HG03108 (cell line): ENCODE data around the gene AFG1L.
"Not testable (repeated sequence)": the region's sequence is repeated elsewhere in the genome, so short reads cannot be mapped to it uniquely, and the experiment has no call there.

ENCODE experiments used
- ATAC-seq: cut with Tn5 transposase; IDR thresholded peaks from one replicate; pipeline ENCODE4 v1.9.1; 2021; ENCODE audit warnings: moderate library complexity; ENCODE audit not compliant: unreplicated experiment

AFG1L gene

DNA sequence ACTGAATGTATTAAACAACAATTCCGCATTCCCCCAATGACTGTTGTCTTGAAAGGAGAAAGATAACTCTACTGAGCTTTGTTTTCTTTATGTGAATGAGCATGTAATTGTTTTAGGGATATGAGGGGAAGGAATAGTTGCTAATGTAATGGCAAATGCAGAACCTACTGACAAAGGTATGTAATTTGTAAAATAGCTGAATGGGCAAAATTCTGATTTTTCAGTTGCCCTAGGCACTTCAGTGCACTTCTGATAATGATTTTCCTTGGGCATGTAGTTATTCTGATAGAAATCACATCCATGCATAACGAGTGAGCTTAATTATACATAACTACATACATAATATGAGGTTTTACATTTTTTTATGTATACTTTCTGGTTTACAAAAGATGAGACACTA lies 212.5 kb downstream of the AFG1L start:
- no peak for ATAC-seq

DNA sequence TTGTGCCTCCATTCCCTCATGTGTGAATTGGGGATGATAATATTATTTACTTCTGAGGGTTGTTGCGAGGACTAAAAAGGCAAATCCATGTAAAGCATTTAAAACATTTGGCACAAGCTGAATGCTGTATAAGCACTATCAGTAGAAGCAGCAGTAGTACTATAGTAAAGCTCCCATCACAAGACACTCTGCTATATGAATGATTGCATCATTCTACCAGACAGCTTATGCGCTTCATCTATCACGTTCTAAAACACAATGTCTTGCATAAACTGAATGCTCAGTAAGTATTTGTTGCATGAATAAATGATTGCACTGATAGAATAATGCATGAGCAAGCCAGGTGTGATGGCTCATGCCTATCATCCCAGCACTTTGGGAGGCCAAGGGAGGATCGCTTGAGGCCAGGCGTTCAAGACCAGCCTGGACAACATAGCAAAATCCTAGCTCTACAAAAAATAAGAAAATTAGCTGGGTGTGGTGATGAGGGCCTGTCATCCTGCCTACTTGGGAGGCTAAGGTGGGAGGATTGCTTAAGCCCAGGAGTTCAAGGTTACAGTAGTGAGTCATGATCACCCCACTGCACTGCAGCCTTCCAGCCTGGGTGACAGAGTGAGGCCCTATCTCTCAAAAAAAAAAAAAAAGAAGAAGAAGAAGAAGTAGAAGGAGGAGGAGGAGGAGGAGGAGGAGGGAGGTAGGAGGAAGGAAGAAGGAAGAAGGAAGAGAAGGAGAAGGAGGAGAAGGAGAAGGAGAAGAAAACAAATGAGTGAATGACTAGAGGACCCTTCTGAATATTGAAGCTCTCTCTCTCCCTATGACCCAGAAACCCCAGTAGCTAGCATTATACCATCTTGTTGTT lies 215.8 kb downstream of the AFG1L start:
- no peak for ATAC-seq

DNA sequence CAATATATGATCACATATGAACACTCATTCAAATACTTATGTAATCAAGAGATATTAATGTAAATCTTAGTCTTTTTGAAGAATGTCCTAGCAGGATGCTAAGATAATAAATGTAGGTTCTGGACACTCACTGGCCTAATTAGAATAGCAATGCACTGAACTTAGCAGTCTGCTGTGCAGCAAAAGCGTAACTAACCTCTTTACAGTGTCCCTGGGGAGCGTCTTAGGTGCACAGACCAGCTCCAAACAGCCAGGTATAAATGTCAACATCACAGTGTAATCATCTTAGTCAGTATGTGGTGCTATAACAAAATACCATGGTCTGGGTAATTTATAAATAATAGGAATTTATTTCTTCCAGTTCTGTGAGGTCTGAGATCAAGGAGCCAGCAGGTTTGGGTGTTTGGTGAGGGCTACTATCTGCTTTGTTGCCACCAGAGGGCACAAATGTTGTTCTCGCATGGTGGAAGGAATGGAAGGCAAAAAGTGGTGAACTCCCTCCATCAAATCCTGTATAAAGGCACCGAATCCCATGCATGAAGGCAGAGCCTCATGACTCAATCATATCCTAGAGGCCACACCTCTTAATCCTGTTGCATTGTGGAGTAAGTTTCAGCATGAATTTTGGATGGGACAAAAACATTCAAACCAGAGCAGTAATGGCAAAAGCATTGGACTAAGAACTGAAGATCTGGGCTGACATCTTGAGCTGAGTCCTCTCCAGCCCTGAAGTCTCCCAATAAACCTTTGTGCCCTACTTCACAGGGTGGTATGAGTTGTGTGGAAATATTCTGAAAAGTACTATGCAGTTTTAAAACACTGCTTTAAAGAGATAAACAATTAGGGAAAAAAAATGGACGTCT lies 224.1 kb downstream of the AFG1L start:
- ATAC-seq: no peak

- no peak for ATAC-seq
Observed at GRCh38 chr6:108521616-108522107, 226.8 kb downstream of the AFG1L start.

- ATAC-seq: no peak
Observed at GRCh38 chr6:108523697-108524096, 228.8 kb downstream of the AFG1L start.

DNA sequence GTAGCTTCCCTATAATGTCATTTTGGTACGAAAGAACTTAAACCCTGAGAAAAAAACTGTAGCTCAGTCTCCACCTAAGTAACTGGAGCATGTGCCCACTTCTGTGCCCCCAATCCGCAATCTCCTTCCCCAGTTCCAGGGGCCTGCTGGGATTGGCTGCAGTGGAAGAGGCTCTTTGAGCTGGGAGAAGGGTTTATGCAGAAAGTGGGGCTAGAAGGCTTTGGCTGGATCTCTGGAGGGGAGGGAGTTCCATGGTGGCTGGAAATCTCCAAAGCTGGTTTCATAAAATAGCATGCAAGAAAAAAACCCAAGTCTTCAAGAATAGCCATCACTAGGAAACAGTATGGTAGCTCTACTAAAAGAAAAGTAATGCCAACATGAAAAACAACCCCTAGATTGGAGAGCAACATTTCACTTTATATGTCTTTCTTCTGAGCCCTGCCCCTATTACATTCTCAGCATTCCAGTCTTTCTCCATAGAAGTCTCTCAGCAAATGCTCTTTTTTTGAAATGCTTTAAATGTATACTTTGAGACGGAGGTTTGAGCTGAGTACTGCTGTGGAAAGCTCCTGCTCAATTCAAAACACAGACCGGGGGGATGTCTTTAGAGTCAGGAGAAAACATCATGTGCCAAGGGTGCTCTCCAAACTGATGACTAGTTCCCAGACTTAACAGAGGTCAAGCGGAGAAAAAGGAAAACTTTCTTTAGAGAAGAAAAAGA lies 229.8 kb downstream of the AFG1L start:
- no peak for ATAC-seq

GRCh38 chr6:108526739-108527174 lies 231.9 kb downstream of the AFG1L start:
- no peak for ATAC-seq

DNA sequence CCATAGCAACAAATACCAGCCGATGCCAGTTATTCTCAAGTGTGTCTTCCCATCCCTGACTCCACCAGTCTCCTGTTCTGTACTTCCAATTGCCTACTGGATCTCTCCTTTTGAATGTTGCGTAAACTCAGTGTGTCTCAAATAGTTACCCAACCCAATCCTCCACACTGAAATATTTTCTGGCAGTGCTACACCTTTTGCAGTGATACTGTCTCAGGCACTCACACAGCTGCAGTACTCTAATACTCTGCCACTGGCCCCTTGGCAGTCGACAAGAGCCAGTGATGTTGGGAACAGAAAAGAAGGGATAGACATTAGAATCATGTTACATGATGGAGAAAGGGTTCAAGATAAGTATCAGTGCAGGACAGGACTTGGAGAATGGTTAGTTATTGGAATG lies 234.0 kb downstream of the AFG1L start:
- ATAC-seq: no peak

GRCh38 chr6:108531332-108531731 lies 236.5 kb downstream of the AFG1L start:
- ATAC-seq: no peak

- ATAC-seq: no peak
Observed at GRCh38 chr6:108535114-108535742, 240.4 kb downstream of the AFG1L start.

DNA sequence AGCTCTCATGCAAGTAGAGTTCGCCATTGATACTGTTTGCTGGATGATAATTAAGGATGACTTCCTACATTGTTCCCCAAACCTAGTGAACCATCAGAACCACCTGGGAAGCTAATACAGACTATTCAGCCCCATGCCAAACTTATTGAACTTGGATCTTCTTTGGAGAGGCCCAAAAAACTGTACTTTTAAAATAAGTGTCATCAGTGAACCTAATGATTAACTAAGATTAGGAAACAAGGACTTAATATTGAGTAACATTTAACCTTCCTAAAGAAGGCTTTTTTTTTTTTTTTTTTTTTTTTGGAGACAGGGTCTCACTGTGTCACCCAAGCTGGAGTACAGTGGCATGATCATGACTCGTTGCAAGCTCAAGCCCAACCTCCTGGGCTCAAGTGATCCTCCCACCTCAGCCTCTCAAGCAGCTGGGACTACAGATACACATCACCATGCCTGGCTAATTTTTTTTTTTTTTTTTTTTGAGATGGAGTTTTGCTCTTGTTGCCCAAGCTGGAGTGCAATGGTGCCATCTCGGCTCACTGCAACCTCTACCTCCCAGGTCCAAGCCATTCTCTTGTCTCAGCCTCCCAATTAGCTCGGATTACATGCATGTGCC lies 241.2 kb downstream of the AFG1L start:
- not testable (repeated sequence) for ATAC-seq

- peak; percentile 54 for ATAC-seq
Observed at GRCh38 chr6:108541843-108542759, 247.2 kb downstream of the AFG1L start.

- ATAC-seq: no peak
Observed at GRCh38 chr6:108543175-108543940, 248.5 kb downstream of the AFG1L start.

DNA sequence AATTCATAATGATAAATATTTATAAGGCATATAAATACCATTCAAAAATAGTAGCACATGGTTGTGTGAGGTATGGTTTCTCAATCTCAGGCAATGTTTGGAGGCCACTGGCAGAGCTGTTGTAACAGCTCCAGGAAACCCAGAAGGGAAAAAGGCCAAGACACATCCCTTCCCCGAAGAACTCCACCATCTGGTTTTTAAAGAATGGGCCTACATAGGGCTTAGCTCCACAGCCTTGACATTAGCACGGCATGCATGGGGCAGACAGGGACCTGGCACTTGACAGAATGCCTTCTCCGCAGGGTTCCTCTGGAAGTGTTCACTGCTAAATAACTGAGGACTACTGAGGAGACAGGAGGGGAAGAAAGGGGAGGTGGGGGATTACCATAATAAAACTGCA lies 249.8 kb downstream of the AFG1L start:
- no peak for ATAC-seq

GRCh38 chr6:108546079-108547049 lies 251.5 kb downstream of the AFG1L start:
- no peak for ATAC-seq

GRCh38 chr6:108549241-108549640 lies 254.4 kb downstream of the AFG1L start:
- ATAC-seq: no peak

DNA sequence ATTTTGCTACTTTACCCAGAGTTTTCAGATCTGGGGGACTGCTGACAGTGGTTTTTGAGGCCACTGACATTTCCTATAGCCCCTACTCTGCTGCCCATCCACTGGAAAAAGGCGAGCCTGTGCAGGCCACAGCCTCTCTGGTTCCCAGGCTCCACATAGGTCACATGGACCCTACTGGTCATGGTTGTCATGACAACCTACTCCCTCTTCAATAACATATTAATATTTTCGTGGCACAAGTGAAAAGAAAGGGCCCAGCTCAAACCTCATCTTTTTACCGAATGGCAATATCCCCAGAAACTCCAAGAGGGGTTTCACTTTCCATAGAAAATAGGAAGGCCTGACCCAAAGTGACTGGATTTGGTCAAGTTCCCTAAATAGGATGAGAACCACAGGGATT lies 254.9 kb downstream of the AFG1L start:
- ATAC-seq: no peak
